GM23248 (cell line): Measurements from ENCODE around the gene TRIP12. TPM values are rescaled to one million over a fixed set of nuclear protein-coding genes. Genes with fewer than 3 reads are reported as not detected.

Experiments used
- DNase-seq: peaks from one replicate; pipeline ENCODE4 v3.0.0-alpha.2; 2015
- H2AFZ ChIP-seq: fragments of 200-600 bp; sonication (generic); 2 replicates; pipeline ENCODE4 v1.6.1; 2016; ENCODE audit warnings: antibody characterized with exemption
- H3F3A ChIP-seq: fragments of 200-600 bp; sonication (generic); 2 replicates; pipeline ENCODE4 v1.6.1; 2016; ENCODE audit warnings: mild to moderate bottlenecking, antibody characterized with exemption, mixed run types; ENCODE audit not compliant: insufficient read depth
- H3K27ac ChIP-seq: fragments of 200-600 bp; sonication (generic); 2 replicates; pipeline ENCODE4 v1.5.1; 2016; ENCODE audit warnings: mild to moderate bottlenecking
- H3K27me3 ChIP-seq: fragments of 200-600 bp; sonication (generic); replicated peaks from 2 replicates; pipeline ENCODE4 v1.6.1; 2016; ENCODE audit warnings: mild to moderate bottlenecking; ENCODE audit not compliant: insufficient read depth
- H3K36me3 ChIP-seq: fragments of 200-600 bp; sonication (generic); 2 replicates; pipeline ENCODE4 v1.6.1; 2016; ENCODE audit warnings: low read depth, mild to moderate bottlenecking
- H3K4me1 ChIP-seq: fragments of 200-600 bp; sonication (generic); 2 replicates; pipeline ENCODE4 v1.6.1; 2016; ENCODE audit warnings: mild to moderate bottlenecking; ENCODE audit not compliant: insufficient read depth
- H3K4me2 ChIP-seq: fragments of 200-600 bp; sonication (generic); one replicate; pipeline ENCODE4 v1.6.1; 2016; ENCODE audit warnings: mild to moderate bottlenecking; ENCODE audit not compliant: unreplicated experiment
- H3K4me3 ChIP-seq: fragments of 200-600 bp; sonication (generic); 2 replicates; pipeline ENCODE4 v1.5.1; 2016; ENCODE audit warnings: mild to moderate bottlenecking
- H3K79me2 ChIP-seq: fragments of 200-600 bp; sonication (generic); 2 replicates; pipeline ENCODE4 v1.6.1; 2016; ENCODE audit warnings: mild to moderate bottlenecking; ENCODE audit not compliant: insufficient read depth
- H3K9ac ChIP-seq: fragments of 200-600 bp; sonication (generic); 2 replicates; pipeline ENCODE4 v1.6.1; 2016; ENCODE audit warnings: mild to moderate bottlenecking
- H3K9me2 ChIP-seq: fragments of 200-600 bp; sonication (generic); 2 replicates; pipeline ENCODE4 v1.6.1; 2016; ENCODE audit warnings: mixed run types, mild to moderate bottlenecking, moderate library complexity; ENCODE audit not compliant: insufficient read depth
- H3K9me3 ChIP-seq: fragments of 200-600 bp; sonication (generic); one replicate; pipeline ENCODE4 v1.6.1; 2017; ENCODE audit warnings: low read depth
- H4K20me1 ChIP-seq: fragments of 200-600 bp; sonication (generic); 2 replicates; pipeline ENCODE4 v1.6.0; 2016; ENCODE audit not compliant: insufficient read depth
- EZH2 ChIP-seq: fragments of 200-600 bp; sonication (generic); IDR thresholded peaks from 2 replicates; pipeline ENCODE4 v1.6.1; 2018; ENCODE audit warnings: antibody characterized with exemption, mild to moderate bottlenecking; ENCODE audit not compliant: insufficient read depth, poor library complexity, severe bottlenecking
- EZH2phosphoT487 ChIP-seq: fragments of 200-600 bp; sonication (generic); IDR thresholded peaks from 2 replicates; pipeline ENCODE4 v1.6.1; 2018; ENCODE audit warnings: antibody characterized with exemption, moderate library complexity, mild to moderate bottlenecking, low read depth; ENCODE audit not compliant: insufficient read depth
- WGBS, 2 experiments: methylation state at CpG; one replicate each; pipeline ENCODE4 v1.1.6; 2015 to 2017; ENCODE audit warnings: low lambda C conversion rate in 2 of 2, low coverage in 1 of 2; ENCODE audit errors: missing lambda C conversion rate in 2 of 2; 5-methylcytosine and 5-hydroxymethylcytosine counted together
- in situ Hi-C: fragments of 300-500 bp; cut with MboI; formaldehyde crosslinking; loops from 2 replicates; pipeline ENCODE4 v1.15.0; 2020
- polyA plus RNA-seq: library from polyadenylated mRNA; unstranded; fragments of >200 nt; fragmentation: Nextera tagmentation; extraction: Ambion mirVana; gene quantifications from 2 replicates; pipeline ENCODE4 v1.2.1, GENCODE V29; 2016
- total RNA-seq: library from RNA; depleted of rRNA; stranded (reverse); fragments of >200 nt; shearing (Covaris generic); gene quantifications from 2 replicates; pipeline ENCODE4 v1.2.3, GENCODE V29; 2014

Gene TRIP12
- total and polyA plus RNA-seq, 2 experiments from 2014 or later, result 52.2 to 124 TPM

GRCh38 chr2:229825476-229825875, 96.3 kb downstream of the TRIP12 start:
- in situ Hi-C loops, result no loop called here
- H3K27ac ChIP-seq, result no peak overlapping the region
- H3K4me2 ChIP-seq, result no peak overlapping the region
- H3K4me1 ChIP-seq, result 0 out of 2 replicates have a peak, but pooled peaks cover 9% of the 10 kb centered on the region
- H3K79me2 ChIP-seq, result peaks cover 44% of the 10 kb centered on the region
- no peak for DNase-seq
- no peak overlapping the region for H3K9ac ChIP-seq
- no peaks in the 10 kb centered on the region for H3K9me2 ChIP-seq
- H4K20me1 ChIP-seq, result no peaks in the 10 kb centered on the region
- H3K4me3 ChIP-seq, result no peak overlapping the region
- H3K27me3 ChIP-seq, result no peaks in the 10 kb centered on the region
- H2AFZ ChIP-seq, result no peak overlapping the region
- peaks cover 56% of the 10 kb centered on the region for H3K36me3 ChIP-seq
- H3F3A ChIP-seq, result peaks cover 9% of the 10 kb centered on the region; the same call in 1 of the 2 replicates
- 94 to 96% methylated on average over 1 of the region's 1 CpG for WGBS, 2 experiments
- no peak for TF ChIP-seq EZH2phosphoT487
- TF ChIP-seq EZH2, result no peak
- H3K9me3 ChIP-seq, result no peaks in the 10 kb centered on the region

DNA sequence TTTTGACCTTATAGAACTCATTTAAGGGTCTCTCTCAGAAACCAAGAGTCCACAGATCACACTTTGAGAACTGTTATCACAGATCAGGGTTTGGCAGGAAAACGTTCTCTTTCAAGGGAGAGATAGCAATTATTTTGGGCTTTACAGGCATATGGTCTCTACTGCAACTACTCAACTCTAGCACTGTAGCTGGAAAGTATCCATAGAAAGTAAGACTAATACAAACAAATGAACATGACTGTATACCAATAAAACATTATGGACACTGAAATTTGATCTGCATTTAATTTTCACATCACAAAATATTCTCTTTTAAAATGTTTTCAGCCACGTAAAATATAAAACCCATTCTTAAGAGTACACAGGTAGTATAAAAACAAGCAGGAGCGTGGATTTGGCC, 100.5 kb downstream of the TRIP12 start:
- Histone ChIP-seq H3K27me3 (no peaks in the 10 kb centered on the region), H3K4me3 (no peak overlapping the region), H3F3A (peaks cover 20% of the 10 kb centered on the region), H3K4me2 (no peak overlapping the region), H3K9me2 (no peaks in the 10 kb centered on the region), H3K4me1 (peaks cover 11% of the 10 kb centered on the region), H3K79me2 (peaks cover 37% of the 10 kb centered on the region), H3K9me3 (no peaks in the 10 kb centered on the region), H3K27ac (no peak overlapping the region), H4K20me1 (no peaks in the 10 kb centered on the region), H3K9ac (no peak overlapping the region), H2AFZ (no peak overlapping the region), H3K36me3 (peaks cover 50% of the 10 kb centered on the region)
- in situ Hi-C loops, result no loop called here
- TF ChIP-seq EZH2 (no peak), EZH2phosphoT487 (no peak)
- WGBS, 2 experiments, result 94 to 98% methylated on average over 3 of the region's 3 CpGs
- DNase-seq, result no peak

DNA sequence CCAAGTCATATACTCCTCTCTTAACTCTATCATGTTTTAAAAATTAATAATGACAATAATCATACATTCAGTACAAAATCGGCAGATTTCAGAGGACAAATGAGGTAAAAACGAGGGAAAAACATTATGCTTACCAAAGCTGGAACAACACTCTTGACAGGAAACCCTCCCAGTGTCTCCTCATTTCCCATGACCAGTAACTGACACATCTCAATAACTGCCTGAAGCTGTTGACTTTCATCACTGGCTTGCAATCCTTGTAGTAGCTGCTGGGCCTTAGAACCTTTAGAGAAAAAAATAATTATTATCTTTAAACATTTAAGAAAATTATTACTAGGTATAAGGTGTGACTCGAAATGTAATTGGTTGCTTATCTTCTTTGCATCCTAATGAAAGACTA, 103.6 kb downstream of the TRIP12 start:
- no peak for TF ChIP-seq EZH2
- TF ChIP-seq EZH2phosphoT487, result no peak
- Histone ChIP-seq H3K4me2 (no peak overlapping the region), H3K9me2 (no peaks in the 10 kb centered on the region), H2AFZ (no peak overlapping the region), H3F3A (peaks cover 42% of the 10 kb centered on the region), H3K36me3 (peaks cover 52% of the 10 kb centered on the region), H3K79me2 (peaks cover 48% of the 10 kb centered on the region), H3K27ac (no peak overlapping the region), H3K9ac (no peak overlapping the region), H3K27me3 (no peaks in the 10 kb centered on the region), H3K4me1 (peaks cover 27% of the 10 kb centered on the region), H3K4me3 (no peak overlapping the region), H3K9me3 (no peaks in the 10 kb centered on the region), H4K20me1 (no peaks in the 10 kb centered on the region)
- DNase-seq, result no peak
- 83 to 85% methylated on average over 3 of the region's 3 CpGs for WGBS, 2 experiments
- in situ Hi-C loops, result no loop called here

DNA sequence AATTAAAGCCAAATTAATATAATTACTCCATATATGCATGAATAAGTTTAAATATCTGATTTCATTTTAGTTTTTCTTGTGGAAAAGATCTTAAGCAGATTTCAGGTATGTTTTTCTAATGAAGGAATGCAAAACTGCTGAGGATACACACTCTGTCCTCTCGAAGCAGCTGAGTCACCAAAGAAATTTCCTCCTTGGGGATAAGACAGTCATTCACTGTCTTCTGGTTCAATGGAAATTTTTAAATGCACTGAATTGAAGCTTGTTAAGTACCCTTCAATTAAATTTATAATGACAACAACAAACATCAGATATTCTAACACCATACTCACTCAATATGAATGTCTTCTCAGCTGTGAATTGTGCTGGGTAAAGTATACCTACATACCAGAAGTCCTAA, 106.0 kb downstream of the TRIP12 start:
- H3K79me2 ChIP-seq, result peaks cover 51% of the 10 kb centered on the region
- in situ Hi-C loops, result no loop called here
- WGBS, 2 experiments, result 0% methylated on average over 1 of the region's 1 CpG

More for the DNA sequence above, 106.0 kb downstream of the TRIP12 start:
- Histone ChIP-seq H3K36me3 (peaks cover 48% of the 10 kb centered on the region), H3F3A (peaks cover 33% of the 10 kb centered on the region), H2AFZ (no peak overlapping the region), H3K27me3 (no peaks in the 10 kb centered on the region), H3K27ac (peak overlapping the region; percentile 75), H3K9ac (peak overlapping the region; percentile 49; the same call in 1 of the 2 replicates), H3K4me2 (peak overlapping the region; percentile 52), H3K4me3 (no peak overlapping the region), H3K4me1 (peaks cover 17% of the 10 kb centered on the region), H3K9me3 (no peaks in the 10 kb centered on the region), H3K9me2 (no peaks in the 10 kb centered on the region), H4K20me1 (no peaks in the 10 kb centered on the region)
- peak; percentile 79 for DNase-seq
- TF ChIP-seq EZH2phosphoT487 (no peak), EZH2 (no peak)
